Parathyroid adenoma (tissue), 2 donors: ENCODE results near the gene TXNDC11.
"Not testable (repeated sequence)": the region's sequence is repeated elsewhere in the genome, so short reads cannot be mapped to it uniquely, and the experiment has no call there.

Experiments used
- H2AFZ ChIP-seq: fragments of 300-600 bp; sonication (generic); one replicate; pipeline ENCODE4 v1.7.0; 2017; ENCODE audit warnings: antibody characterized with exemption, mild to moderate bottlenecking
- H3K27ac ChIP-seq: fragments of 300-600 bp; sonication (generic); one replicate; pipeline ENCODE4 v1.7.0; 2017
- H3K27me3 ChIP-seq: fragments of 300-600 bp; sonication (generic); one replicate; pipeline ENCODE4 v1.7.0; 2017; ENCODE audit warnings: low read length; ENCODE audit not compliant: control insufficient read depth, insufficient read depth
- H3K36me3 ChIP-seq: fragments of 300-600 bp; sonication (generic); one replicate; pipeline ENCODE4 v1.7.0; 2017; ENCODE audit warnings: low read length; ENCODE audit not compliant: control insufficient read depth, insufficient read depth
- H3K4me1 ChIP-seq: fragments of 300-600 bp; sonication (generic); one replicate; pipeline ENCODE4 v1.7.0; 2017; ENCODE audit warnings: control low read depth
- H3K4me2 ChIP-seq: fragments of 300-600 bp; sonication (generic); one replicate; pipeline ENCODE4 v1.7.0; 2017; ENCODE audit warnings: low read length
- H3K4me3 ChIP-seq: fragments of 300-600 bp; sonication (generic); one replicate; pipeline ENCODE4 v1.7.0; 2017; ENCODE audit warnings: low read depth, low read length
- H3K79me2 ChIP-seq: fragments of 300-600 bp; sonication (generic); one replicate; pipeline ENCODE4 v1.7.0; 2017; ENCODE audit warnings: control low read depth
- H3K9ac ChIP-seq: fragments of 300-600 bp; sonication (generic); one replicate; pipeline ENCODE4 v1.7.0; 2017; ENCODE audit warnings: mild to moderate bottlenecking
- H3K9me3 ChIP-seq: fragments of 300-600 bp; sonication (generic); one replicate; pipeline ENCODE4 v1.7.0; 2017; ENCODE audit warnings: low read length; ENCODE audit not compliant: control insufficient read depth
- CTCF ChIP-seq: fragments of 300-600 bp; sonication (generic); IDR thresholded peaks from one replicate; pipeline ENCODE4 v1.7.0; 2017; ENCODE audit warnings: antibody characterized with exemption, mild to moderate bottlenecking
- donor health status: primary hyperparathyroidism.

TXNDC11 gene, protein sequence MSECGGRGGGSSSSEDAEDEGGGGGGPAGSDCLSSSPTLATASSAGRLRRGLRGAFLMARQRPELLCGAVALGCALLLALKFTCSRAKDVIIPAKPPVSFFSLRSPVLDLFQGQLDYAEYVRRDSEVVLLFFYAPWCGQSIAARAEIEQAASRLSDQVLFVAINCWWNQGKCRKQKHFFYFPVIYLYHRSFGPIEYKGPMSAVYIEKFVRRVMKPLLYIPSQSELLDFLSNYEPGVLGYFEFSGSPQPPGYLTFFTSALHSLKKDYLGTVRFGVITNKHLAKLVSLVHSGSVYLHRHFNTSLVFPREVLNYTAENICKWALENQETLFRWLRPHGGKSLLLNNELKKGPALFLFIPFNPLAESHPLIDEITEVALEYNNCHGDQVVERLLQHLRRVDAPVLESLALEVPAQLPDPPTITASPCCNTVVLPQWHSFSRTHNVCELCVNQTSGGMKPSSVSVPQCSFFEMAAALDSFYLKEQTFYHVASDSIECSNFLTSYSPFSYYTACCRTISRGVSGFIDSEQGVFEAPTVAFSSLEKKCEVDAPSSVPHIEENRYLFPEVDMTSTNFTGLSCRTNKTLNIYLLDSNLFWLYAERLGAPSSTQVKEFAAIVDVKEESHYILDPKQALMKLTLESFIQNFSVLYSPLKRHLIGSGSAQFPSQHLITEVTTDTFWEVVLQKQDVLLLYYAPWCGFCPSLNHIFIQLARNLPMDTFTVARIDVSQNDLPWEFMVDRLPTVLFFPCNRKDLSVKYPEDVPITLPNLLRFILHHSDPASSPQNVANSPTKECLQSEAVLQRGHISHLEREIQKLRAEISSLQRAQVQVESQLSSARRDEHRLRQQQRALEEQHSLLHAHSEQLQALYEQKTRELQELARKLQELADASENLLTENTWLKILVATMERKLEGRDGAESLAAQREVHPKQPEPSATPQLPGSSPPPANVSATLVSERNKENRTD

DNA sequence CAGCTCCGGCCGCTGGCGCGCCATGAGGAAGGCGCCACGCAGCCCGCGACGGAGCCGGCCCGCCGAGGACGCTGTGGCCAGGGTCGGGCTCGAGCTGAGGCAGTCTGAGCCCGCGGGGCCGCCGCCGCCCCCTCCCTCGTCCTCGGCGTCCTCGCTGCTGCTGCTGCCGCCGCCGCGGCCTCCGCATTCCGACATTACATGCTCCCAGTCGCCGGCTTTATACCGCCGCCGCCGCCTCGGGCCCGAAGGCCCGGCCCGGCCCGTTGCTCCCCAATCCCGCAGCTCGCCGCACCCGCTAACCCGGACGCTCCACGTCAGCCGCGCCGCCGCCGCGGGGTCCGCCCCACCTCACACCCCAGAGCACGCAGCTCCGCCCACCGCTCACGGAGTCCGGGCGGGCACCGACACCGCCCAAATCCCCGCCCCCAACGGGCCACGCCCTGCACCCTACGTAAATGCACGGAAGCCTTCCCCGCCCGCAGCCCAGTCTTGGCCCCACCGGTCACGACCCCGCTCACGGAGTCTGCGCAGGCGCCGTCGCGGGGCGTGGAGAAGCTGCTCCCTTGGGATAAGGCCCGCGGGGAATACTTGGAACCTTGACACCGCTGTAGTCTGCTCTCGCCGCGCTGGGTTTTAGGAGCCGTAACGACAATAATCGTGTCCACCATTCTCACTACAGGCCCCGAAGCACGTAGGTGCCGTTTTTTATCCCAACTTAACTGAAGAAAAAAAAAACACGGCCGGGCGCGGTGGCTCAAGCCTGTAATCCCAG is at the start of gene TXNDC11:
TSS of gene TXNDC11 (minus strand) at position 322 of the 772 bp plus-strand sequence. CDS start at position 195, 127 bp downstream.
- H3K9ac ChIP-seq, result peak within 1 kb of the TSS; percentile 78
- no peaks in the 10 kb centered on the region for H3K9me3 ChIP-seq
- no peaks in the 10 kb centered on the region for H3K4me1 ChIP-seq
- no peak for TF ChIP-seq CTCF
- peaks cover 10% of the 10 kb centered on the region for H3K79me2 ChIP-seq
- H3K4me3 ChIP-seq, result peak within 1 kb of the TSS; percentile 97
- peak within 1 kb of the TSS; percentile 90 for H3K4me2 ChIP-seq
- peak within 1 kb of the TSS; percentile 83 for H3K27ac ChIP-seq
- H3K27me3 ChIP-seq, result no peaks in the 10 kb centered on the region
- peak within 1 kb of the TSS; percentile 73 for H2AFZ ChIP-seq
- no peaks in the 10 kb centered on the region for H3K36me3 ChIP-seq

DNA sequence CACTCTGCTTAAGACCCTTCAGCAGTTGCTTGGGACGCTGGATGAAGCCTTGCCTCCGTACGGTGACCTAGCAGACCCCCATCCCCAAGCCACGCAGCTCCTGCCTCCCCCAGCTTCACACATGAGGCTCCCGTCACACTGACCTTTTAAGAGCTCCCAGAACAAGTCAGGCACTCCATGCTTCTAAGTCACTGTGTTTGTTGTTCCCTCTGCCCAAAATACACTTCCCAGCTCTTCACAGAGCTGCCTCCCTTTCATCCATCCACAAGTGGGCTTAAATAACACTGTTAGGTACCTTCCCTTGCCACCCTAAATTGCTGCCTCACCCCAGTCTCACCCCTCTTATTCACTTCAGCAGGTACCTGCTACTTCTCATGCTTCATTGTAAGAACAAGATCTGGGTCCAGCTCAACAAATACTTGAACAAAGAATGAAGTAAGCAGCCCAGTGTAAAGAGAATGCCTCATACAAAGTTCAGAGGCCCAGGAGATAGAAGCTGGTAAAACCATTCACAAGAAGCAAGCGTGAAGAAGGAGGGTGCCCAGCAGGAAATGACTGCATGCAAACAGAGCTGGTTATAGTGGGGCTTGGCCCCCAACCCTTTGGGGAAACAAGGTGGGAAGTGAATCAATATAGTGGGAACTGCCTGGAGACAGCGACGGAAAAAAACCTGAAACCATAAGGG is 48.6 kb upstream of the TXNDC11 start:
- Histone ChIP-seq H3K27ac (no peak overlapping the region), H3K4me3 (no peak overlapping the region), H3K9ac (no peak overlapping the region), H2AFZ (no peak overlapping the region), H3K79me2 (peaks cover 54% of the 10 kb centered on the region), H3K9me3 (no peaks in the 10 kb centered on the region), H3K36me3 (no peaks in the 10 kb centered on the region), H3K4me2 (no peak overlapping the region), H3K27me3 (no peaks in the 10 kb centered on the region), H3K4me1 (peaks cover 11% of the 10 kb centered on the region)
- TF ChIP-seq CTCF, result no peak

DNA sequence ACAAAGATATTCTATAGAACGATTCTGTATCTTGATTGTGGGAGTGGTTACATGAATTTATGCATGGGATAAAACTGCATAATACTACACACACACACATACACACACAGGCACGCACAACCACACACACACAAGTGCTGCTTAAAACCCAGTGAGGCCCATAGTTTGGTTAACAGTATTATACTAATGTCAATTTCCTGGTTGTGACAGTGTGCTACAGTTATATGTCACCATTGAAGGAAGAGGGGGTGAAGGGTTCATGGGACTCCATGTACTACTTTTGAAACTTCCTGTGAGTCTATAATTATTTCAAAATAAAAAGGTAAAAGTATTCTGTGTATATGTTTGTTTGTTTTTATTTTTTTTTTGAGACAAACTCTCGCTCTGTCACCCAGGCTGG is 46.3 kb upstream of the TXNDC11 start:
- TF ChIP-seq CTCF, result no peak

GRCh38 chr16:11784980-11785599 is 42.4 kb upstream of the TXNDC11 start:
- not testable (repeated sequence) for H3K4me1 ChIP-seq, H3K27me3 ChIP-seq, H3K4me2 ChIP-seq, H3K9me3 ChIP-seq, H3K9ac ChIP-seq, H3K4me3 ChIP-seq, H3K27ac ChIP-seq, H2AFZ ChIP-seq, H3K36me3 ChIP-seq
- H3K79me2 ChIP-seq, result peaks cover 43% of the 10 kb centered on the region

More for the DNA sequence above, 46.3 kb upstream of the TXNDC11 start:
- peaks cover 58% of the 10 kb centered on the region for H3K79me2 ChIP-seq
- no peak overlapping the region for H3K4me2 ChIP-seq
- H2AFZ ChIP-seq, result no peak overlapping the region
- H3K4me1 ChIP-seq, result peaks cover 4% of the 10 kb centered on the region
- no peaks in the 10 kb centered on the region for H3K9me3 ChIP-seq
- no peak overlapping the region for H3K9ac ChIP-seq
- H3K36me3 ChIP-seq, result no peaks in the 10 kb centered on the region
- H3K4me3 ChIP-seq, result no peak overlapping the region
- no peaks in the 10 kb centered on the region for H3K27me3 ChIP-seq
- H3K27ac ChIP-seq, result no peak overlapping the region

GRCh38 chr16:11784381-11784780 is 41.7 kb upstream of the TXNDC11 start:
- peaks cover 38% of the 10 kb centered on the region for H3K79me2 ChIP-seq
- not testable (repeated sequence) for H3K4me2 ChIP-seq, H3K4me1 ChIP-seq, H3K9ac ChIP-seq, H3K9me3 ChIP-seq, H2AFZ ChIP-seq, H3K27me3 ChIP-seq, H3K4me3 ChIP-seq, H3K27ac ChIP-seq, H3K36me3 ChIP-seq
